ENCODE results near the gene HEATR3. TPM values are rescaled to one million over a fixed set of nuclear protein-coding genes. Genes with fewer than 3 reads are reported as not detected.
"Not testable (repeated sequence)": the region's sequence is repeated elsewhere in the genome, so short reads cannot be mapped to it uniquely, and the experiment has no call there.

HEATR3 gene
- total RNA-seq, 2 experiments from 2014 or later, result 22.2 to 28.7 TPM

DNA sequence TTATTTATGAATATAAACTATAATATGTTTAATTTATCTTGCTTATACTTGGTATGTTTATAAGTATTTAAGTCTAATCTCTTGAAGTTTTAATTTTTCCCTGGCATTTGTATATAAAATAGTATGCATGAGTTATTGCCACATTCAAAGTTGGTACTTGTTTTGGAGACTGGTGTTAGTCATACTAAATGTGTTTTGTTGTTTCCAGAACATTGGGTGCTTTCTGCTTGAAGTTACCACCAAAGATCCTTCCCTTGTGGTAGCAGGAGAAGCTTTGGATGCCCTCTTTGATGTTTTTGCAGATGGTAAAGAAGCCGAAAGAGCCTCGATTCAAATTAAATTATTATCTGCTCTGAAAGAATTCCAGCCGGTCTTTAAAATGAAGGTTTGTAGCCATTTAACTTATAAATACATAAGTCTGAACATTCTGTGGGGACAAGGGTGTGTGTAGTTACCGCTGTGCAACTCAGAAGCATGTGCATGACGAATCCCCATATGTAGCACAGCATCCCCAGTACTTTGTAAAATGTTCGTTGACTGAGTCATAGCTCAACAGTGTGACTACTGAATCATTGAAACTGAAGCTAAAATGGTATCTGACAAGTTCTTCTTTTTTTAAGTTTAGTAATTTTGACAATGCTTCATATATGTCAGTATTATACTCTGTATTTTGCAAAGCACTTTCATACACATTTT, 36.4 kb downstream of the HEATR3 start:
- ATAC-seq, result peak; percentile 100

DNA sequence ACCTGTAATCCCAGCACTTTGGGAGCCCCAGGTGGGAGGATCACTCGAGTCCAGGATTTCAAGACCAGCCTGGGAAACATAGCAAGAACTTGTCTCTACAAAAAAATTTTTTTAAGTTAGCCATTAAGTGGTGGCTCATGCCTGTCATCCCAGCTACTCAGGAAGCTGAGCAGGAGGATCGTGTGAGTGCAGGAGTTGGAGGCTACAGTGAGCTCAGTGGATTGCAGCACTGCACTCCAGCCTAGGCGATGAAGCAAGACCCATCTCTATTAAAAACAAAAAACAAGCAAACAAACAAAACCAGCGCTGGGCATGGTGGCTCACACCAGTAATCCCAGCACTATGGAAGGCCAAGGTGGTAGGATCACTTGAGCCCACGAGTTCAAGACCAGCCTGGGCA, 38.0 kb downstream of the HEATR3 start:
- Mint-ChIP-seq H3K9me3 (ENCODE audit: low read depth) (no peaks in the 10 kb centered on the region), H3K36me3 (ENCODE audit: low read depth) (peaks cover 38% of the 10 kb centered on the region), H3K4me1 (peaks cover 7% of the 10 kb centered on the region), H3K27ac (no peak overlapping the region), H3K27me3 (no peaks in the 10 kb centered on the region), H3K4me3 (no peak overlapping the region)
- CTCF ChIA-PET, result interaction anchor here (0.9 to 1.0 kb wide), 2 partner anchors 79 to 107 kb away, joined by 3 to 4 read pairs; partner anchors contain the start of gene CNEP1R1
- ATAC-seq (no peak), DNase-seq (no peak)
- POLR2A ChIA-PET, result no interaction called here
- intact Hi-C loops (cut with DNase I, micrococcal nuclease), result no loop called here

More for the DNA sequence above, 36.4 kb downstream of the HEATR3 start:
- Mint-ChIP-seq H3K9me3 (ENCODE audit: low read depth) (no peaks in the 10 kb centered on the region), H3K27ac (peak overlapping the region; percentile 70), H3K27me3 (no peaks in the 10 kb centered on the region), H3K4me3 (no peak overlapping the region), H3K4me1 (peaks cover 7% of the 10 kb centered on the region), H3K36me3 (ENCODE audit: low read depth) (peaks cover 36% of the 10 kb centered on the region)
- ChIA-PET POLR2A (interaction anchor here (0.6 to 1.0 kb wide), 2 partner anchors 50 to 58 kb away, joined by 3 to 7 read pairs; no protein-coding TSS in a partner anchor), CTCF (interaction anchor here (0.7 to 1.7 kb wide), 5 partner anchors 10 to 108 kb away, joined by 4 to 5 read pairs (median 4); partner anchors contain the start of gene CNEP1R1)
- intact Hi-C loops (cut with DNase I, micrococcal nuclease), result loop anchor here in 1 of 2 experiments (1.0 kb wide), 1 partner anchor 36 kb away; no protein-coding TSS in a partner anchor
- DNase-seq, result peak; percentile 49

DNA sequence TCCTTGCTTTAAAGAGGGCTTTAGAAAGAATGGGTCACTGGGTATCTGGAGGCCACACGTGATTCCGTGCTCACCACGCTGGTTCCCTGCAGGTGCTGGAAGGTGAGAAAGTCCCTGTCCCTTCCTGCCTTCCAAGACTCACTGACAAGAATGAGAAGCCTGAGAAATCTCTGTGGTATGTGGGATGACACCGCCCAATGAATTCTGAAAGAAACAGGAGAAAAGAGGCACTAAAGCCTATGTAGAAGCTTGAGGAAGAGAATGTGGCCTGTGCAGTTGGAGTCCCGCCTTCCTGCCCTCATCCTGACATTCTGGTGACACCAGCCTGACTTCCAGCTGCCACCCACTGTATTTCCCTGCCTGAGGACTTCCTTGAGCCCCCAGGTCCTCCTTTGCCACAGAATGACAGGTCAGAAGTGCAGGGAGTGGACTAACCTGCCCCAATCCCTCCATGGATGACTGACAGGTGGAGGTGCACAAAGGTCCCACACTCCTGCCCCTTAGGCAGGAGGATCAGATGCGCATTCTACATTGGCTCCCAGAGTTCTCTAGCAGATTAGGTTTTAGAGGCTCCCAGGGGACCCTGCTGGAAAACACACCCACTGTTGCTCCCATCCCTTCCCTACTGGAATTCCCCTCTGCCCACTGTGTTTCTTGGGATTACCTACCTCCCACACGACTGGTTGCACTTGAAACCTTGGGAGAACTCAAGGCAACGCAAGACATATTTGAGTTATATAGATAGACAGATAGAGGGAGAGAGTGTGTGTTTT, 48.8 kb downstream of the HEATR3 start:
- ChIA-PET POLR2A (no interaction called here), CTCF (interaction anchor here (1.1 kb wide), 2 partner anchors 11 to 32 kb away, joined by 3 read pairs; no protein-coding TSS in a partner anchor)
- Mint-ChIP-seq H3K4me3 (no peak overlapping the region), H3K27me3 (no peaks in the 10 kb centered on the region), H3K36me3 (ENCODE audit: low read depth) (no peaks in the 10 kb centered on the region), H3K9me3 (ENCODE audit: low read depth) (no peaks in the 10 kb centered on the region), H3K27ac (no peak overlapping the region), H3K4me1 (no peaks in the 10 kb centered on the region)
- no peak for DNase-seq
- ATAC-seq, result no peak
- intact Hi-C loops (cut with DNase I, micrococcal nuclease), result no loop called here

DNA sequence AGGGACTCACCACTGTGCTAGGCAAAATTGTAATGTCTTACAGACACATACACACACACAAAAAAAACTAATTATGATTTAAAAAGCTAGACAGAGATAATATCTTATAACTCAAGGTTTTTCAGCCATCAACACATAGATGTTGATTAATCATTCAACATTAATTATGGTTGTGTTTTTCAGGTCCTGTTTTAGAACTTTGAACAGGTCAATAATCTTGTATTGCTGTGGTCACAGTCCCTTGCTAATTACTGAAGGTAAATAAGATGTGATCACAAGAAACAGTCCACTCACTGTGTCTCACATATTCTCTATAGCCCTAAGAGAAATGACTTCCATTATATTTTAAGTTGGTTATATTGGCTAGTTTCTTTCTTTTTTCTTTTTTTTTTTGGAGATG, 54.9 kb downstream of the HEATR3 start:
- Mint-ChIP-seq H3K36me3 (ENCODE audit: low read depth) (no peaks in the 10 kb centered on the region), H3K27ac (no peak overlapping the region), H3K27me3 (no peaks in the 10 kb centered on the region), H3K4me1 (peaks cover 13% of the 10 kb centered on the region), H3K9me3 (ENCODE audit: low read depth) (no peaks in the 10 kb centered on the region), H3K4me3 (no peak overlapping the region)
- ATAC-seq, result no peak
- ChIA-PET CTCF (interaction anchor here (1.0 to 1.3 kb wide), 4 partner anchors 8 to 90 kb away, joined by 3 to 5 read pairs (median 4); no protein-coding TSS in a partner anchor), POLR2A (interaction anchor here (0.5 to 1.7 kb wide), 4 partner anchors 40 to 1689 kb away, joined by 3 to 4 read pairs (median 3); partner anchors contain the start of gene CNEP1R1)
- no peak for DNase-seq
- intact Hi-C loops (cut with DNase I, micrococcal nuclease), result loop anchor here in 1 of 2 experiments (2.0 kb wide), 1 partner anchor 32 kb away; the partner anchor contains the start of gene TENT4B

DNA sequence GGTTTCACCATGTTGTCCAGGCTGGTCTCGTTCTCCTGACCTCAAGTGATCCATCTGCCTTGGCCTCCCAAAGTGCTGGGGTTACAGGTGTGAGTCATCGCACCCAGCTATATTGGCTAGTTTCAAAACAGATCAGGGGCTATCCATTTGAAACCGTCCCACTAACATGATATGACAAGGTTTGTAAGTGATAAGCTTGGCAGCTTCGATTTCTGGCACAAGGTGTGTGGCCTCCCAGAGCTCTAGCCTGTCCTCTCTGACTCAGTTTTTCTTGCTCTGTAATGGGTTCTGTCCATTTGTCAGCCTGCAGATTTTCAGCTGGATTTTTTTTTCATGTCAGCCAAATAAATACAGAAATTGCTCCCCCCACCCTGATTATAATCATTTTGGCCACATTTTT, 55.5 kb downstream of the HEATR3 start:
- intact Hi-C loops (cut with DNase I, micrococcal nuclease), result loop anchor here in 1 of 2 experiments (2.0 kb wide), 1 partner anchor 32 kb away; the partner anchor contains the start of gene TENT4B
- Mint-ChIP-seq H3K9me3 (ENCODE audit: low read depth) (no peaks in the 10 kb centered on the region), H3K36me3 (ENCODE audit: low read depth) (no peaks in the 10 kb centered on the region), H3K27ac (peak overlapping the region; percentile 11), H3K4me1 (peaks cover 13% of the 10 kb centered on the region), H3K27me3 (no peaks in the 10 kb centered on the region), H3K4me3 (no peak overlapping the region)
- ChIA-PET POLR2A (interaction anchor here (0.5 to 1.7 kb wide), 5 partner anchors 20 to 1689 kb away, joined by 3 to 4 read pairs (median 3); partner anchors contain the start of gene CNEP1R1), CTCF (interaction anchor here (1.0 to 1.4 kb wide), 7 partner anchors 9 to 90 kb away, joined by 3 to 5 read pairs (median 4); no protein-coding TSS in a partner anchor)
- peak; percentile 33 for DNase-seq
- ATAC-seq, result peak; percentile 56

DNA sequence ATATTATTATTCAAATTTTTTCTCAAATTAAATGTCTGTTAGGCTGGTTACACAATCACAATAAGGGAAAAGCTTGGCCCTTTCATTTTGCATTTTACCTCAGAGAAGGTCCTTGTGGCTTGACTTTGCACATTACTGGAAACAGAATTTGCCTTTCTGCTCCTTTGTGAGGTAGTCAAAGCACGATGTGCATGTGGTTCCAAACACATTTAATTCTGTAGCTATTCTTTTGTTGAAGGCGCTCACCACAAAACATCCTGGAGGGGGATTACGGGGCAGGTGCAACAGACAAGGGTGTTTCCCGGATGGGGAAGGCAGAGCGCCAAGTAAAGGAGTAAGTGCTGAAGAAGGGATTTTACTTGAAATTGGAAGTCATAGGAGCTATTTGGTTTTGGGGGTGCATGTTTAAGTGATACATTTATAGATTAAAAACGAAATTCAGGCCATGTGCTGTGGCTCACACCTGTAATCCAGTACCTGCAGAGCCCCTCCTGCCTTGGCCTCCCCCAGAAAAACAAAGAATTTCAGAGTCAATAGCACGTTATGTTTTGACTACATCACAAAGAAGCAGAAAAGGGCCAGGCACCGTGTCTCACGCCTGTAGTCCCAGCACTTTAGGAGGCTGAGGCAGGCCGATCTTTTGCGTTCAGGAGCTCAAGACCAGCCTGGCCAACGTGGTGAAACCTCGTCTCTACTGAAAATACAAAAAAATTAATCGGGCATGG, 56.1 kb downstream of the HEATR3 start:
- intact Hi-C loops (cut with DNase I, micrococcal nuclease), result loop anchor here (1.0 to 2.0 kb wide), 2 partner anchors 30 to 31 kb away; partner anchors contain the start of gene TENT4B (in 1 of the 2)
- ATAC-seq (peak; percentile 88), DNase-seq (peak; percentile 82)
- Mint-ChIP-seq H3K27me3 (no peaks in the 10 kb centered on the region), H3K36me3 (ENCODE audit: low read depth) (no peaks in the 10 kb centered on the region), H3K9me3 (ENCODE audit: low read depth) (no peaks in the 10 kb centered on the region), H3K27ac (peak overlapping the region; percentile 40), H3K4me1 (peaks cover 13% of the 10 kb centered on the region), H3K4me3 (no peak overlapping the region)
- POLR2A ChIA-PET, result interaction anchor here (0.5 to 1.7 kb wide), 4 partner anchors 19 to 97 kb away, joined by 3 read pairs; partner anchors contain the start of gene CNEP1R1
- CTCF ChIA-PET, result interaction anchor here (0.6 to 1.4 kb wide), 5 partner anchors 15 to 164 kb away, joined by 3 to 5 read pairs (median 4); no protein-coding TSS in a partner anchor

DNA sequence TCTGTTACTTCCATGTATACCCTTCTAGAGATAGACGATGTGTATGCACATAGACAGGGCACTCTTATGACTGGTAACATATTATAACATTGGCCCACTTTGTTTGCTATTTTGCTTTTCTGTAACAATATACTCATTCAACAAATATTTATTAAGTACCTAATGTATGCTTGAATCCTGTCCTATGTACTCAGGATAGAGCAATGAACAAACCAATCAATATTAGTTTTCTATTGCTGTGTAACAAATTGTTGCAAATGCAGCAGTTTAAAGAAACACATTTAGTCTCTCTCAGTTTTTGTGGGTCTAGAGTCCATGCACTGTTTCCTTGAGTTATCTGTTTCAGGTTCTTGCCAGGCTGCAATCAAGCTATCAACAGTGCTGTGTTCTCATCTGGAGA, 57.6 kb downstream of the HEATR3 start:
- no peaks in the 10 kb centered on the region for H3K27me3 Mint-ChIP-seq
- intact Hi-C loops (cut with DNase I, micrococcal nuclease), result no loop called here
- DNase-seq (no peak), ATAC-seq (no peak)
- ChIA-PET POLR2A (no interaction called here), CTCF (interaction anchor here (0.6 kb wide), 1 partner anchor 24 kb away, joined by 3 read pairs; no protein-coding TSS in a partner anchor)
- H3K4me1 Mint-ChIP-seq, result peaks cover 13% of the 10 kb centered on the region
- H3K27ac Mint-ChIP-seq, result no peak overlapping the region
- no peak overlapping the region for H3K4me3 Mint-ChIP-seq
- no peaks in the 10 kb centered on the region for H3K9me3 Mint-ChIP-seq (ENCODE audit: low read depth)
- H3K36me3 Mint-ChIP-seq (ENCODE audit: low read depth), result no peaks in the 10 kb centered on the region

DNA sequence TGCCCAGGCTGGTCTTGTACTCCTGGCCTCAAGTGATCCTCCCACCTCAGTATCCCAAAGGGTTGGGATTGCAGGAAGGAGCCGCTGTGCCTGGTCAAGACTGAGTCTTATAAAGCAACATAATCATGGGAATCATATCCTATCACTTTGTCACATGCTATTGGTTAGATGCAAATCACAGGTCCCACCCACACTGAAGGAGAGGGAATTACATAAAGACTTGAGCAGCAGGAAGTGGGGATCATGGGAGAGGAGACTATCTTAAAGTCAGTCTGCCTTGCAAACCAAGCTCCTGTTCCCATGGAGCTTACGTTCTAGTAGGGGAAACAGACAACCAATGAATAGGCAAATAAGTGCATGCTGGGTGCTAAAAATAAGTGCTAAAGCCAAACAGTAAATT, 59.0 kb downstream of the HEATR3 start:
- POLR2A ChIA-PET, result no interaction called here
- no peak overlapping the region for H3K4me3 Mint-ChIP-seq
- H3K9me3 Mint-ChIP-seq (ENCODE audit: low read depth), result no peaks in the 10 kb centered on the region
- no peak for DNase-seq
- no peak overlapping the region for H3K27ac Mint-ChIP-seq
- H3K27me3 Mint-ChIP-seq, result no peaks in the 10 kb centered on the region
- H3K4me1 Mint-ChIP-seq, result peaks cover 13% of the 10 kb centered on the region
- intact Hi-C loops (cut with DNase I, micrococcal nuclease), result no loop called here
- no peak for ATAC-seq
- H3K36me3 Mint-ChIP-seq (ENCODE audit: low read depth), result no peaks in the 10 kb centered on the region
- CTCF ChIA-PET, result interaction anchor here (1.1 kb wide), 1 partner anchor 12 kb away, joined by 3 read pairs; no protein-coding TSS in a partner anchor

DNA sequence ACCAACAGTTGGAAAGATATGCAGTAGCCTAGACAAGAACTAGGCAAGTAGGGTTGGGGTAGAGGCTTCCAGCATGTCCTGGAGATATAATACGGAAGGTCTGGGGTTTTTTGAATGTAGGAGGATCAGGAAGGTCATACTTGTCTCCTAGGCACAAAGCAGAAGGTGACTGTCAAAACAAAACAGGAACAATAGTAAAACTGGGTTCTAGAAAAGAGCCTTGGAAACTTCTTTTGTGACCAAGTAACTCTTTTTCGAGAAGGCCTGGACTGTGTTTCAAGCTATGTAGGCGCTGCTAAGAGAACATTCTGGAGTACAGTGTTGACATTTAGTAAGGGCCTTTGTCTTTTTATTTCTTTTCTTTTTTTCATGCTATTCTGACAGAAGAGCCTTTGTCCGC, 60.4 kb downstream of the HEATR3 start:
- Mint-ChIP-seq H3K27me3 (no peaks in the 10 kb centered on the region), H3K27ac (no peak overlapping the region), H3K4me1 (peaks cover 12% of the 10 kb centered on the region), H3K4me3 (no peak overlapping the region), H3K9me3 (ENCODE audit: low read depth) (no peaks in the 10 kb centered on the region), H3K36me3 (ENCODE audit: low read depth) (no peaks in the 10 kb centered on the region)
- ATAC-seq, result no peak
- no peak for DNase-seq
- intact Hi-C loops (cut with DNase I, micrococcal nuclease), result no loop called here
- CTCF ChIA-PET, result no interaction called here
- POLR2A ChIA-PET, result no interaction called here

DNA sequence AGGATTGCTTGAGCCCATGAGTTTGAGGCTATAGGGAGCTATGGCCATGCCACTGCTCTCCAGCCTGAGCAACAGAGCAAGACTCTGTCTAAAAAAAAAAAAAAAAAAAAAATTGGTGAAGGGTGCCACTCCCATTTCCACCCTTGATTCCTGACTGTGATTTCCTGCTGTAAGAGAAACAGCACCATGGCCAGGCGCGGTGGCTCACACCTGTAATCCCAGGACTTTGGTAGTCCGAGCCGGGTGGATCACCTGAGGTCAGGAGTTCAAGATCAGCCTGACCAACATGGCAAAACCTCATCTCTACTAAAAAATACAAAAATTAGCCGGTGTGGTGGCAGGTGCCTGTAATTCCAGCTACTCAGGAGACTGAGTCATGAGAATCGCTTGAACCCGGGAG, 66.8 kb downstream of the HEATR3 start:
- ATAC-seq; H3K9me3 Mint-ChIP-seq (ENCODE audit: low read depth); intact Hi-C loops (cut with DNase I, micrococcal nuclease); H3K36me3 Mint-ChIP-seq (ENCODE audit: low read depth); H3K4me1 Mint-ChIP-seq; H3K4me3 Mint-ChIP-seq; H3K27me3 Mint-ChIP-seq; POLR2A ChIA-PET; DNase-seq; H3K27ac Mint-ChIP-seq: not testable (repeated sequence)
- CTCF ChIA-PET, result interaction anchor here (1.0 kb wide), 1 partner anchor 79 kb away, joined by 3 read pairs; no protein-coding TSS in a partner anchor
